Progenitor cell of endocrine pancreas (in vitro differentiated cells): ENCODE data around the gene GLTP. TPM values are rescaled to one million over a fixed set of nuclear protein-coding genes. Genes with fewer than 3 reads are reported as not detected.

ENCODE experiments used
- DNase-seq: peaks from one replicate; pipeline ENCODE4 v3.0.0; 2021; ENCODE audit warnings: low spot score; ENCODE audit not compliant: unreplicated experiment
- H3K27ac Mint-ChIP-seq: 2 replicates; pipeline ENCODE4 v1.8.0; 2021; ENCODE audit warnings: mild to moderate bottlenecking, moderate library complexity, mixed read lengths
- H3K27me3 Mint-ChIP-seq: 2 replicates; pipeline ENCODE4 v1.8.0; 2021; ENCODE audit warnings: mixed read lengths
- H3K36me3 Mint-ChIP-seq: 2 replicates; pipeline ENCODE4 v1.8.0; 2022; ENCODE audit warnings: mixed read lengths; ENCODE audit not compliant: insufficient read depth
- H3K4me1 Mint-ChIP-seq: 2 replicates; pipeline ENCODE4 v1.8.0; 2021; ENCODE audit warnings: low read depth, mixed read lengths
- H3K4me3 Mint-ChIP-seq: 2 replicates; pipeline ENCODE4 v1.8.0; 2021; ENCODE audit warnings: low read depth, mild to moderate bottlenecking, moderate library complexity, mixed read lengths
- H3K9me3 Mint-ChIP-seq: 2 replicates; pipeline ENCODE4 v1.8.0; 2021; ENCODE audit warnings: low read depth, mixed read lengths
- total RNA-seq: library from RNA; stranded (reverse); gene quantifications from 2 replicates; pipeline ENCODE4 v1.2.1, GENCODE V29; 2021
- TF ChIP-seq, protein P1 (sequence below): fragments of 200-600 bp; sonication (generic); IDR thresholded peaks from one replicate; pipeline ENCODE4 v1.5.0; 2021; ENCODE audit warnings: antibody characterized with exemption, mild to moderate bottlenecking; ENCODE audit not compliant: unreplicated experiment

GLTP gene
- total RNA-seq, 1 donor from 2014 or later = 21.7 TPM

- no peak overlapping the region for H3K4me3 Mint-ChIP-seq
- no peak for DNase-seq
- H3K27me3 Mint-ChIP-seq = peaks cover 4% of the 10 kb centered on the region
- peaks cover 3% of the 10 kb centered on the region for H3K4me1 Mint-ChIP-seq
- no peaks in the 10 kb centered on the region for H3K36me3 Mint-ChIP-seq
- TF ChIP-seq, protein P1, sequence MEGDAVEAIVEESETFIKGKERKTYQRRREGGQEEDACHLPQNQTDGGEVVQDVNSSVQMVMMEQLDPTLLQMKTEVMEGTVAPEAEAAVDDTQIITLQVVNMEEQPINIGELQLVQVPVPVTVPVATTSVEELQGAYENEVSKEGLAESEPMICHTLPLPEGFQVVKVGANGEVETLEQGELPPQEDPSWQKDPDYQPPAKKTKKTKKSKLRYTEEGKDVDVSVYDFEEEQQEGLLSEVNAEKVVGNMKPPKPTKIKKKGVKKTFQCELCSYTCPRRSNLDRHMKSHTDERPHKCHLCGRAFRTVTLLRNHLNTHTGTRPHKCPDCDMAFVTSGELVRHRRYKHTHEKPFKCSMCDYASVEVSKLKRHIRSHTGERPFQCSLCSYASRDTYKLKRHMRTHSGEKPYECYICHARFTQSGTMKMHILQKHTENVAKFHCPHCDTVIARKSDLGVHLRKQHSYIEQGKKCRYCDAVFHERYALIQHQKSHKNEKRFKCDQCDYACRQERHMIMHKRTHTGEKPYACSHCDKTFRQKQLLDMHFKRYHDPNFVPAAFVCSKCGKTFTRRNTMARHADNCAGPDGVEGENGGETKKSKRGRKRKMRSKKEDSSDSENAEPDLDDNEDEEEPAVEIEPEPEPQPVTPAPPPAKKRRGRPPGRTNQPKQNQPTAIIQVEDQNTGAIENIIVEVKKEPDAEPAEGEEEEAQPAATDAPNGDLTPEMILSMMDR = no peak
- no peak overlapping the region for H3K27ac Mint-ChIP-seq
- no peaks in the 10 kb centered on the region for H3K9me3 Mint-ChIP-seq
Observed at GRCh38 chr12:109839444-109839843, 40.9 kb downstream of the GLTP start.

GRCh38 chr12:109836916-109837315 is 43.4 kb downstream of the GLTP start:
- H3K9me3 Mint-ChIP-seq = no peaks in the 10 kb centered on the region
- DNase-seq = no peak
- H3K27ac Mint-ChIP-seq = no peak overlapping the region

GRCh38 chr12:109835827-109836226 is 44.5 kb downstream of the GLTP start:
- DNase-seq = no peak
- Mint-ChIP-seq H3K27ac (no peak overlapping the region), H3K4me1 (peaks cover 7% of the 10 kb centered on the region), H3K27me3 (peaks cover 7% of the 10 kb centered on the region), H3K36me3 (no peaks in the 10 kb centered on the region), H3K9me3 (no peaks in the 10 kb centered on the region), H3K4me3 (no peak overlapping the region)
- TF ChIP-seq, protein P1 = no peak

More at GRCh38 chr12:109836916-109837315, 43.4 kb downstream of the GLTP start:
- Mint-ChIP-seq H3K4me1 (peaks cover 3% of the 10 kb centered on the region), H3K27me3 (peaks cover 7% of the 10 kb centered on the region), H3K36me3 (no peaks in the 10 kb centered on the region), H3K4me3 (no peak overlapping the region)
- TF ChIP-seq, protein P1 = no peak

DNA sequence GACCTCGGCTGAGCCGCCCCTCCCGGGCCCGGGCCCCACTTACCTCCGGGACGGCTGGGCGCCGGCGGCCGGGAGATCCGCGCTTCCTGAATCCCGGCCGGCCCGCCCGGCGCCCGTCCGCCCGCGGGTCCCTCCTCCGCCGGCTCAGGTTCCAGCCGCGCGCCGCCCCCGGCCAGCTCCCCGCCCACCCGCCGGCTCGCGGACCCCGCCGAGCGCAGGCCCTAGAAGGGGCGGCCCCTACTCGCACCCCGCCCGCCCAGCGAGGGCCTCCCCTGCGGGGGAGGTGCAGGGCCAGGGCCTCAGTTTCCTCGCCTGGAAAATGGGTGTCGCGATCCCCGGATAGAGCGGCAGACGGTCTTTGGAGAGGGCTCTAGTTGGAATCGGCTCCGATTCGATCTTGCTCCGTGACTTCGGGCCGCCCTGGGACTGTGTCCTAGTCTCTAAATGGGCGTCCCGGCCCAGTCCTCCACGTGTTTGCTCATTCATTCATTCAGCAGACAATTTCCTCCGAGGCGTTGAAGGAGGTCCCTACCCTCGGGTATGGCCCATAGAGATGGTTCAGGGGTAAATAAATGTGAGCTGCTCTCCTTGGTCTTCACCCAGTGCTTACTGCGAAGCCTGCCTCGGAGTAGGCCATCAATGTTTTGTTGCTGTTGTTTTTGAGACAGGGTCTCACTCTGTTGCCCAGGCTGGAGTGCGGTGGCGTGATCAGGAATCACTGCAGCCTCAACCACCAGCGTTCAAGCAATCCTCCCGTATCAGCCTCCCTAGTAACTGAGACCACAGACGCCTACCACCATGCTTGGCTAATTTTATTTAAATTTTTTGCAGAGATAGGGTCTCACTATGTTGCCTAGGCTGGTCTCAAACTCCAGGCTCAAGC is 46.8 kb downstream of the GLTP start, which contains the start of gene TRPV4:
TRPV4 (minus strand) TSS at position 92 of the 883 bp plus-strand sequence. CDS start 18,602 bp downstream, outside the sequence.
- H3K36me3 Mint-ChIP-seq = no peaks in the 10 kb centered on the region
- no peak within 1 kb of the TSS for H3K27ac Mint-ChIP-seq
- peak within 1 kb of the TSS; percentile 66 for H3K4me3 Mint-ChIP-seq
- TF ChIP-seq, protein P1 = no peak
- peak; percentile 21 for DNase-seq
- H3K27me3 Mint-ChIP-seq = peaks cover 7% of the 10 kb centered on the region
- peaks cover 7% of the 10 kb centered on the region for H3K4me1 Mint-ChIP-seq
- no peaks in the 10 kb centered on the region for H3K9me3 Mint-ChIP-seq

GRCh38 chr12:109832541-109833306 is 47.6 kb downstream of the GLTP start:
- Mint-ChIP-seq H3K27ac (no peak overlapping the region), H3K9me3 (no peaks in the 10 kb centered on the region), H3K36me3 (no peaks in the 10 kb centered on the region), H3K4me1 (peaks cover 7% of the 10 kb centered on the region), H3K27me3 (peaks cover 7% of the 10 kb centered on the region), H3K4me3 (peak overlapping the region; percentile 64)
- DNase-seq = no peak
- TF ChIP-seq, protein P1 = no peak
